Adrenal gland (tissue), 12 donors: ENCODE results near the gene GPATCH8. TPM values are rescaled to one million over a fixed set of nuclear protein-coding genes. Genes with fewer than 3 reads are reported as not detected.

Experiments
- DNase-seq, 7 donors: peaks; one replicate each; pipeline ENCODE4 v3.0.0-alpha.2; 2019 to 2020
- H3K27ac ChIP-seq, 5 donors: fragments of 200-600 bp; sonication (generic) in 4 of 5; 1 replicate in 3 of 5; 2 replicates in 2 of 5; pipeline versions ENCODE4 v1.5.1 to v1.8.0; 2016 to 2020; ENCODE audit warnings: mild to moderate bottlenecking in 1 of 5
- H3K27me3 ChIP-seq: fragments of 200-600 bp; 2 replicates; pipeline ENCODE4 v1.8.0; 2021
- H3K36me3 ChIP-seq, 2 donors: fragments of 200-600 bp; replicated peaks in 1 of 2; 1 replicate in 1 of 2; 2 replicates in 1 of 2; pipeline versions ENCODE4 v1.5.1 to v1.8.0; 2018 to 2022
- H3K4me1 ChIP-seq, 2 donors: fragments of 200-600 bp; replicated peaks in 1 of 2; 1 replicate in 1 of 2; 2 replicates in 1 of 2; pipeline versions ENCODE4 v1.5.1 to v1.8.0; 2018 to 2021
- H3K4me3 ChIP-seq, 4 donors: fragments of 200-600 bp; sonication (generic) in 3 of 4; one replicate each; pipeline ENCODE4 v1.5.1; 2016 to 2018
- H3K9me3 ChIP-seq, 3 donors: fragments of 200-600 bp; sonication (generic) in 1 of 3; replicated peaks in 1 of 3; 1 replicate in 2 of 3; 2 replicates in 1 of 3; pipeline versions ENCODE4 v1.5.1 to v1.8.0; 2016 to 2021
- POLR2A ChIP-seq, 2 donors: fragments of 450-650 bp; IDR thresholded peaks; one replicate each; pipeline ENCODE4 v1.6.1; 2017; ENCODE audit warnings: antibody characterized with exemption in 2 of 2, mild to moderate bottlenecking in 2 of 2, moderate library complexity in 1 of 2
- WGBS, 4 donors: extraction: QIAGEN DNeasy Blood & Tissue Kit in 2 of 4; methylation state at CpG; one replicate each; pipeline versions ENCODE4 v1.1.5 to v1.1.7; 2013 to 2017; 5-methylcytosine and 5-hydroxymethylcytosine counted together
- intact Hi-C, 2 donors: fragments of 100-400 bp; cut with DNase I; formaldehyde crosslinking; loops; one replicate each; pipeline versions ENCODE4 v1.14.1 to v1.15.0; 2022 to 2023
- polyA plus RNA-seq, 3 donors: library from polyadenylated mRNA; stranded (reverse); fragments of 200-250 nt in 2 of 3; fragments of 350-450 nt in 1 of 3; fragmentation: Illumina TruSeq in 1 of 3; extraction: RNeasy Lipid Tissue Mini Kit (QIAGEN cat#74804) in 1 of 3; gene quantifications; one replicate each; pipeline ENCODE4 v1.2.3, GENCODE V29; 2013 to 2014
- small RNA-seq, 2 donors: library from RNA; depleted of rRNA; stranded (forward); fragments of <200 nt; gene quantifications; one replicate each; pipeline ENCODE3, GENCODE V24; 2016
- total RNA-seq, 9 donors: library from RNA; depleted of rRNA in 4 of 9; stranded (reverse); fragments of >200 nt in 4 of 9; fragments of 120-200 nt in 1 of 9; fragmentation: NEBNext Ultra II Directional in 1 of 9; extraction: Animal tissue kit (Norgen Biotek cat#: 25700) in 1 of 9; gene quantifications; one replicate each; pipeline versions ENCODE4 v1.1.0 to v1.2.4, GENCODE V29; 2013 to 2023
- TF ChIP-seq, protein P1 (sequence below), 6 experiments: fragments of 450-650 bp in 4 of 6; fragments of 200-600 bp in 2 of 6; sonication (generic) in 1 of 6; IDR thresholded peaks; 1 replicate in 5 of 6; 2 replicates in 1 of 6; pipeline versions ENCODE4 v1.5.1 to v1.8.0; 2016 to 2021; ENCODE audit warnings: antibody characterized with exemption in 6 of 6, mild to moderate bottlenecking in 2 of 6, moderate library complexity in 1 of 6
- donor health status: healthy with polysubstance abuse.
- donor health status: Bipolar disorder and iron deficiency.
- donor health status: DM: yes; HTN: yes; CAD: no.
- donor health status: DM: no; HTN: no; CAD: no.
- donor health status: DM: no; HTN: no; CAD: no.
- donor health status: DM: yes; HTN: yes; CAD: no.

Gene GPATCH8
- total and polyA plus RNA-seq, 12 donors, result 7.2 to 33.6 (median 28.8) TPM

DNA sequence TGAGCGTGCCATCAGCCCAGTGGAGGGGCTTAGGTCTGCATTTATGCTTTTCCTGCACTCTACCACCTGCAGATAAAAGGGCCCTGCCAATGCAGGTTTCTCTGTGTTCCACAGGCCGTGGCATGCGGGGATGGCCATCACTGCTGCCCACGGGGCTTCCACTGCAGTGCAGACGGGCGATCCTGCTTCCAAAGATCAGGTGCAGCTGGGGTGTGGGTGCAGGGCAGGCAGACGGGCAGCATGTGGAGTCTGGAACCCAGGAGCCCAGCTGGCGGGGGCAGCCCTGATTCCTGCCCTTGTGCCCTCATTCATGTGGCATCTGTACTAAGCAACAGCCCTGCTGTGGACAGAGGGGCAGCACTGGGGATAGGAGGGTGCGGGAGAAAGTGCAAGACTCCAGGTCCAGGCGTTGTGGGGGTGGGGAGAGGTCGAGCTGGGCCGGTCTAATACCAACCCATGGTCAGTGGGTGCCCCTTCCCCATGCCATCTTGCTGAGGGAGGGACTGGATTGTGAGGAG, 153.6 kb downstream of the GPATCH8 start:
- Histone ChIP-seq H3K4me3 (no peak overlapping the region), H3K4me1 (peaks cover 3 to 11% of the 10 kb centered on the region in 2 donors), H3K27me3 (no peaks in the 10 kb centered on the region), H3K36me3 (peaks cover 0 to 42% of the 10 kb centered on the region in 2 donors), H3K27ac (no peak overlapping the region), H3K9me3 (no peaks in the 10 kb centered on the region)
- 88 to 92% (median 90%) methylated on average over 12 of the region's 12 CpGs for WGBS, 4 donors
- intact Hi-C loops, result loop anchor here in 1 of 2 donors (5.0 kb wide), 1 partner anchor 137 kb away; no protein-coding TSS in a partner anchor
- DNase-seq, result peak in 1 of 7 donors; percentile 25
- TF ChIP-seq POLR2A (IDR thresholded peaks at IDR 0.05), result no peak
- TF ChIP-seq, protein P1, sequence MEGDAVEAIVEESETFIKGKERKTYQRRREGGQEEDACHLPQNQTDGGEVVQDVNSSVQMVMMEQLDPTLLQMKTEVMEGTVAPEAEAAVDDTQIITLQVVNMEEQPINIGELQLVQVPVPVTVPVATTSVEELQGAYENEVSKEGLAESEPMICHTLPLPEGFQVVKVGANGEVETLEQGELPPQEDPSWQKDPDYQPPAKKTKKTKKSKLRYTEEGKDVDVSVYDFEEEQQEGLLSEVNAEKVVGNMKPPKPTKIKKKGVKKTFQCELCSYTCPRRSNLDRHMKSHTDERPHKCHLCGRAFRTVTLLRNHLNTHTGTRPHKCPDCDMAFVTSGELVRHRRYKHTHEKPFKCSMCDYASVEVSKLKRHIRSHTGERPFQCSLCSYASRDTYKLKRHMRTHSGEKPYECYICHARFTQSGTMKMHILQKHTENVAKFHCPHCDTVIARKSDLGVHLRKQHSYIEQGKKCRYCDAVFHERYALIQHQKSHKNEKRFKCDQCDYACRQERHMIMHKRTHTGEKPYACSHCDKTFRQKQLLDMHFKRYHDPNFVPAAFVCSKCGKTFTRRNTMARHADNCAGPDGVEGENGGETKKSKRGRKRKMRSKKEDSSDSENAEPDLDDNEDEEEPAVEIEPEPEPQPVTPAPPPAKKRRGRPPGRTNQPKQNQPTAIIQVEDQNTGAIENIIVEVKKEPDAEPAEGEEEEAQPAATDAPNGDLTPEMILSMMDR (IDR thresholded peaks at IDR 0.05), result no peak

DNA sequence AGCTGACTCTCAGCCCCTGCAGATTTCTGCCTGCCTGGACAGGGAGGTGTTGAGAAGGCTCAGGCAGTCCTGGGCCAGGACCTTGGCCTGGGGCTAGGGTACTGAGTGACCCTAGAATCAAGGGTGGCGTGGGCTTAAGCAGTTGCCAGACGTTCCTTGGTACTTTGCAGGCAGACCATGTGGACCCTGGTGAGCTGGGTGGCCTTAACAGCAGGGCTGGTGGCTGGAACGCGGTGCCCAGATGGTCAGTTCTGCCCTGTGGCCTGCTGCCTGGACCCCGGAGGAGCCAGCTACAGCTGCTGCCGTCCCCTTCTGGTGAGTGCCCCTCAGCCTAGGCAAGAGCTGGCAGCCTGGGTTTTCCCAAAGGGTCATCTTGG, 154.2 kb downstream of the GPATCH8 start:
- DNase-seq, result no peak
- Histone ChIP-seq H3K36me3 (peaks cover 0 to 42% of the 10 kb centered on the region in 2 donors), H3K4me1 (peaks cover 7 to 11% of the 10 kb centered on the region in 2 donors), H3K27me3 (no peaks in the 10 kb centered on the region), H3K27ac (no peak overlapping the region), H3K4me3 (no peak overlapping the region), H3K9me3 (no peaks in the 10 kb centered on the region)
- intact Hi-C loops, result no loop called here
- 88 to 100% (median 94%) methylated on average over 1 to 6 of the region's 6 CpGs; no CpG with 5 or more reads in 1 of the 4 donors for WGBS, 4 donors
- TF ChIP-seq POLR2A (IDR thresholded peaks at IDR 0.05), result no peak
- TF ChIP-seq, protein P1 (IDR thresholded peaks at IDR 0.05), result no peak

DNA sequence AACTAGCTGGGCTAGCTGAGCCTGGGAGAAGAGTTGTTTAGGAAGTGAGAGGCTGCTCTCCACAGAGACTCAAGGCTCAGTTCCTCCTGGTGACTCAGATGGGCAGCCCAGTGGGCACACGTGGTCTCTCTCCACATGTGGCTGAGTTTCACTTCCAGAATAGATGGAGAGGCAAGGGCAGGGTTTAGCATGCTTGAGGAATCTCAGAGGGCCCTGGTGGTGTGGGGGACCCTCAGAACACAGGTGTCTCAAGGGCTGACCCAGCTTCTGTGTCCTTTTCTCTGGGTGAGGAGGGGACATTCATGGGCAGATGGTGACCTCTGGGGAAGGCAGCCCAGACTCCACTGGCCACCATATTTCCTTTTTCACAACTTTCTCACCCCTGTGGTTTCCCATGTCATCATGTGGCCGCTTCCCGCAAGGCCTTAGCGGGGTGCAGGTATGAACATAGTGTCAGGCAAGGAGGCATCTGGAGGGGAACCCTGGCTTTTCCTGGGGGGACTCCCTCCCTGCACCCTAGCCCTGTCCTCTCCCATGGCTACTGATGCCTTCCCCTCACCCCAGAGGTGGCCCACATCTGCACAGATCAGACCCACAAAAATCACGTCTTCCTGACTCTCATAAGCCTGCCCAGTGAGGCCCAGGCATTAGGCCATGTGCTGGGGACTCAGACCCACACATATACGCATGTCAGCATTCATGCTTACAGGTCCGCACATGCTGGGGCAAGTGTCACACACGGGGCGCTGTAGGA, 154.8 kb downstream of the GPATCH8 start:
- Histone ChIP-seq H3K9me3 (no peaks in the 10 kb centered on the region), H3K27ac (peak overlapping the region in 1 of 5 donors; percentile 10), H3K4me3 (no peak overlapping the region), H3K27me3 (no peaks in the 10 kb centered on the region), H3K36me3 (peaks cover 0 to 42% of the 10 kb centered on the region in 2 donors), H3K4me1 (peaks cover 7 to 11% of the 10 kb centered on the region in 2 donors)
- DNase-seq, result peak in 4 of 7 donors; percentile 50 to 60 (median 56)
- 75 to 84% (median 79%) methylated on average over 6 to 9 of the region's 9 CpGs for WGBS, 4 donors
- TF ChIP-seq, protein P1 (IDR thresholded peaks at IDR 0.05), result no peak
- no peak for TF ChIP-seq POLR2A (IDR thresholded peaks at IDR 0.05)
- intact Hi-C loops, result no loop called here

Small RNA genes within 50 kb of the gene (small RNA-seq; reads per million reads assigned to genes)
- 0 reads per million in 2 donors for gene RN7SL258P

Other genes starting within 250 kb of the GPATCH8 start
- 1 to 10 TPM in 2 of 9 donors, under 1 TPM in 2, not detected in 5; 0.15 to 8.5 (median 0.70) TPM for gene SLC4A1, start 235.3 kb downstream of the GPATCH8 start, total RNA-seq
- gene SLC4A1, start 235.3 kb downstream of the GPATCH8 start, polyA plus RNA-seq, result under 1 TPM in 2 of 3 donors, not detected in 1; 0.13 to 0.16 TPM
- gene RUNDC3A, start 194.8 kb downstream of the GPATCH8 start, total RNA-seq, result 10 to 100 TPM in 3 of 9 donors, 1 to 10 TPM in 6; 1.6 to 26.4 (median 8.8) TPM
- 100 to 1,000 TPM in 1 of 3 donors, 10 to 100 TPM in 2; 19.3 to 133 (median 38.5) TPM for gene RUNDC3A, start 194.8 kb downstream of the GPATCH8 start, polyA plus RNA-seq
- 100 to 1,000 TPM; 112 to 192 (median 157) TPM for gene SLC25A39, start 178.6 kb downstream of the GPATCH8 start, total RNA-seq
- gene SLC25A39, start 178.6 kb downstream of the GPATCH8 start, polyA plus RNA-seq, result 100 to 1,000 TPM in 2 of 3 donors, 10 to 100 TPM in 1; 100.0 to 262 (median 236) TPM
- gene GRN, start 158.1 kb downstream of the GPATCH8 start, total RNA-seq, result 100 to 1,000 TPM in 8 of 9 donors, 10 to 100 TPM in 1; 79.0 to 721 (median 415) TPM
- 100 to 1,000 TPM in 1 of 3 donors, 10 to 100 TPM in 2; 91.7 to 111 (median 93.0) TPM for gene GRN, start 158.1 kb downstream of the GPATCH8 start, polyA plus RNA-seq
- 1 to 10 TPM in 7 of 9 donors, under 1 TPM in 2; 0.79 to 5.4 (median 2.6) TPM for gene FAM171A2, start 139.6 kb downstream of the GPATCH8 start, total RNA-seq
- 1 to 10 TPM in 1 of 3 donors, under 1 TPM in 2; 0.13 to 2.7 (median 0.54) TPM for gene FAM171A2, start 139.6 kb downstream of the GPATCH8 start, polyA plus RNA-seq
- gene ITGA2B, start 113.8 kb downstream of the GPATCH8 start, total RNA-seq, result 1 to 10 TPM in 3 of 9 donors, under 1 TPM in 5, not detected in 1; 0.06 to 3.2 (median 0.72) TPM
- gene ITGA2B, start 113.8 kb downstream of the GPATCH8 start, polyA plus RNA-seq, result 1 to 10 TPM in 1 of 3 donors, under 1 TPM in 2; 0.07 to 1.7 (median 0.88) TPM
- 1 to 10 TPM; 1.1 to 9.1 (median 3.3) TPM for gene FZD2, start 54.1 kb upstream of the GPATCH8 start, total RNA-seq
- 1 to 10 TPM in 2 of 3 donors, under 1 TPM in 1; 0.18 to 2.7 (median 2.3) TPM for gene FZD2, start 54.1 kb upstream of the GPATCH8 start, polyA plus RNA-seq
- under 1 TPM in 1 of 9 donors, not detected in 8; 0.06 TPM for gene MEIOC, start 153.1 kb upstream of the GPATCH8 start, total RNA-seq
- gene MEIOC, start 153.1 kb upstream of the GPATCH8 start, polyA plus RNA-seq, result under 1 TPM in 1 of 3 donors, not detected in 2; 0.10 TPM
- gene CCDC43, start 186.4 kb upstream of the GPATCH8 start, total RNA-seq, result 10 to 100 TPM; 12.4 to 42.0 (median 19.4) TPM
- gene CCDC43, start 186.4 kb upstream of the GPATCH8 start, polyA plus RNA-seq, result 10 to 100 TPM; 10.6 to 34.6 (median 11.3) TPM
- gene DBF4B, start 205.3 kb upstream of the GPATCH8 start, total RNA-seq, result 1 to 10 TPM; 2.1 to 8.1 (median 4.7) TPM
- gene DBF4B, start 205.3 kb upstream of the GPATCH8 start, polyA plus RNA-seq, result 10 to 100 TPM in 1 of 3 donors, 1 to 10 TPM in 2; 1.9 to 10.5 (median 3.7) TPM